HCT116 (cell line): Measurements from ENCODE around the gene EHMT1. TPM values are rescaled to one million over a fixed set of nuclear protein-coding genes. Genes with fewer than 3 reads are reported as not detected.
"Not testable (repeated sequence)": the region's sequence is repeated elsewhere in the genome, so short reads cannot be mapped to it uniquely, and the experiment has no call there.

ENCODE experiments used
- ATAC-seq: fragments of 200-7000 bp; cut with Tn5 transposase; 2 replicates; pipeline ENCODE4 v1.9.1; 2020; ENCODE audit warnings: mild to moderate bottlenecking, moderate library complexity
- BruUV-seq: library from RNA; stranded (reverse); fragments of 400-500 nt; replicated peaks from 2 replicates; lab custom pipeline; 2021; lab: Mats Ljungman, UMichigan
- CTCF ChIA-PET: fragments of 300-600 bp; sonication (Branson Sonifier 250); formaldehyde crosslinking; loops from one replicate; lab custom pipeline; 2021; ENCODE audit warnings: antibody characterized with exemption; lab: Charles Lee
- POLR2A ChIA-PET: fragments of 300-600, 350-600 bp; sonication (Branson Sonifier 250); formaldehyde crosslinking; loops from one replicate; lab custom pipeline; 2021; ENCODE audit warnings: antibody characterized with exemption; lab: Charles Lee
- RAD21 ChIA-PET, 2 experiments: fragments of 300-600 bp; sonication (Branson Sonifier 250); formaldehyde crosslinking; loops; one replicate each; lab custom pipeline; 2023; ENCODE audit warnings: low total read pairs in 2 of 2; ENCODE audit not compliant: uncharacterized antibody in 2 of 2, unreplicated experiment in 2 of 2, low non-redundant PET in 1 of 2; lab: Charles Lee
- DNase-seq: peaks from one replicate; pipeline ENCODE4 v3.0.0-alpha.2; 2010; ENCODE audit warnings: low read depth, low spot score
- H2AFZ ChIP-seq: fragments of 200-600 bp; shearing (Covaris generic), sonication (generic); 2 replicates; pipeline ENCODE4 v1.6.1; 2017; ENCODE audit warnings: low read depth, mixed run types, mixed read lengths, antibody characterized with exemption, low read length; ENCODE audit not compliant: poor library complexity, severe bottlenecking
- H3K27ac ChIP-seq: 2 replicates; pipeline ENCODE4 v1.5.1; 2012; ENCODE audit warnings: low read depth, low read length
- H3K27me3 ChIP-seq: fragments of 200-600 bp; sonication (generic); 2 replicates; pipeline ENCODE4 v1.6.1; 2016; ENCODE audit warnings: mixed run types, low read length, mixed read lengths; ENCODE audit not compliant: insufficient read depth
- H3K36me3 ChIP-seq, 2 experiments: fragments of 200-500 bp in 1 of 2; fragments of 200-600 bp in 1 of 2; sonication (Bioruptor generic) in 1 of 2; sonication (generic) in 1 of 2; 2 replicates each; pipeline versions ENCODE4 v1.5.1 to v1.6.1; 2014 to 2016; ENCODE audit warnings: low read length in 2 of 2, inconsistent platforms in 1 of 2, mixed read lengths in 1 of 2, mixed run types in 1 of 2; ENCODE audit not compliant: insufficient read depth in 2 of 2, control insufficient read depth in 1 of 2
- H3K4me1 ChIP-seq, 2 experiments: fragments of 200-600 bp in 1 of 2; sonication (generic) in 1 of 2; 2 replicates each; pipeline versions ENCODE4 v1.5.1 to v1.6.1; 2012 to 2017; ENCODE audit warnings: low read length in 2 of 2, inconsistent platforms in 1 of 2, mild to moderate bottlenecking in 1 of 2, mixed read lengths in 1 of 2, mixed run types in 1 of 2, moderate library complexity in 1 of 2; ENCODE audit not compliant: insufficient read depth in 2 of 2, control insufficient read depth in 1 of 2
- H3K4me2 ChIP-seq: fragments of 200-600 bp; sonication (generic); 2 replicates; pipeline ENCODE4 v1.6.1; 2017; ENCODE audit warnings: mixed run types, low read length, mixed read lengths
- H3K4me3 ChIP-seq, 2 experiments: fragments of 200-600 bp in 1 of 2; sonication (generic) in 1 of 2; replicated peaks in 1 of 2; 2 replicates each; pipeline ENCODE4 v1.5.1; 2011 to 2016; ENCODE audit warnings: low read length in 2 of 2, control low read depth in 1 of 2, low read depth in 1 of 2, mild to moderate bottlenecking in 1 of 2, mixed read lengths in 1 of 2, mixed run types in 1 of 2
- H3K79me2 ChIP-seq: fragments of 200-600 bp; sonication (generic); 2 replicates; pipeline ENCODE4 v1.6.1; 2017; ENCODE audit warnings: mild to moderate bottlenecking, mixed run types, low read length, moderate library complexity, mixed read lengths; ENCODE audit not compliant: insufficient read depth
- H3K9ac ChIP-seq: fragments of 200-600 bp; sonication (generic); 2 replicates; pipeline ENCODE4 v1.6.1; 2016; ENCODE audit warnings: low read length, mixed read lengths
- H3K9me2 ChIP-seq: fragments of 200-600 bp; sonication (generic), shearing (Covaris generic); 2 replicates; pipeline ENCODE4 v1.6.1; 2017; ENCODE audit warnings: mixed run types, mild to moderate bottlenecking, moderate library complexity; ENCODE audit not compliant: insufficient read depth
- H3K9me3 ChIP-seq, 2 experiments: fragments of 200-500 bp in 1 of 2; fragments of 200-600 bp in 1 of 2; sonication (Bioruptor generic) in 1 of 2; sonication (generic) in 1 of 2; 2 replicates each; pipeline ENCODE4 v1.6.1; 2014 to 2017; ENCODE audit warnings: low read length in 2 of 2, mixed read lengths in 2 of 2, inconsistent platforms in 1 of 2, low read depth in 1 of 2, mild to moderate bottlenecking in 1 of 2, mixed run types in 1 of 2, moderate library complexity in 1 of 2; ENCODE audit not compliant: control insufficient read depth in 1 of 2, insufficient read depth in 1 of 2
- H4K20me1 ChIP-seq: fragments of 200-600 bp; sonication (generic), shearing (Covaris generic); 2 replicates; pipeline ENCODE4 v1.6.1; 2017; ENCODE audit warnings: mixed run types, mild to moderate bottlenecking, moderate library complexity; ENCODE audit not compliant: insufficient read depth
- ELF1 ChIP-seq: IDR thresholded peaks from 2 replicates; pipeline ENCODE4 v1.6.1; 2012; ENCODE audit warnings: low read depth, borderline replicate concordance
- POLR2A ChIP-seq: IDR thresholded peaks from 2 replicates; pipeline ENCODE4 v1.7.0; 2011; ENCODE audit warnings: borderline replicate concordance; ENCODE audit not compliant: insufficient read depth, insufficient read length; ENCODE audit errors: extremely low read depth
- POLR2AphosphoS5 ChIP-seq: IDR thresholded peaks from 2 replicates; pipeline ENCODE4 v1.6.1; 2011; ENCODE audit warnings: mild to moderate bottlenecking, low read depth, low read length, moderate library complexity
- ZNF274 ChIP-seq: fragments of 200-500 bp; sonication (Bioruptor generic); IDR thresholded peaks from 2 replicates; pipeline ENCODE4 v1.6.1; 2014; ENCODE audit warnings: mild to moderate bottlenecking, low read depth, low read length, inconsistent platforms
- intact Hi-C: fragments of 100-400 bp; cut with micrococcal nuclease; formaldehyde crosslinking; loops from 2 replicates; pipeline ENCODE4 v1.10.0; 2022
- total RNA-seq: library from RNA; stranded (reverse); gene quantifications from one replicate; pipeline ENCODE4 v1.2.1, GENCODE V29; 2021; ENCODE audit not compliant: unreplicated experiment

EHMT1 gene
- total RNA-seq, 1 experiment from 2014 or later: 86.1 TPM

GRCh38 chr9:137622211-137622610 is 3.4 kb downstream of the EHMT1 start:
- Histone ChIP-seq H3K79me2 (peaks cover 94% of the 10 kb centered on the region), H3K4me1 (peaks cover 19 to 29% of the 10 kb centered on the region in 2 experiments)
- DNase-seq, H3K9me2 ChIP-seq, ATAC-seq, intact Hi-C loops, H3K27me3 ChIP-seq, H2AFZ ChIP-seq, BruUV-seq, H3K36me3 ChIP-seq, RAD21 ChIA-PET, POLR2A ChIA-PET, H3K9me3 ChIP-seq, H3K9ac ChIP-seq, H3K4me3 ChIP-seq, H3K4me2 ChIP-seq, H3K27ac ChIP-seq, CTCF ChIA-PET, H4K20me1 ChIP-seq: not testable (repeated sequence)

- Histone ChIP-seq H3K9ac (no peak overlapping the region), H3K79me2 (peaks cover 99% of the 10 kb centered on the region), H2AFZ (no peak overlapping the region), H3K27ac (no peak overlapping the region), H3K4me3 (no peak overlapping the region), H3K27me3 (no peaks in the 10 kb centered on the region), H4K20me1 (no peaks in the 10 kb centered on the region), H3K9me3 (no peaks in the 10 kb centered on the region), H3K4me2 (no peak overlapping the region), H3K36me3 (no peaks in the 10 kb centered on the region; a peak in 1 of 4 replicates), H3K4me1 (peaks cover under 1 to 2% of the 10 kb centered on the region in 2 experiments; a peak in 3 of 4 replicates), H3K9me2 (no peaks in the 10 kb centered on the region)
- no peak for TF ChIP-seq ZNF274
- TF ChIP-seq ELF1: no peak
- no peak for TF ChIP-seq POLR2A
- no peak for TF ChIP-seq POLR2AphosphoS5
- BruUV-seq: no TSS peak
- DNase-seq (no peak), ATAC-seq (no peak)
- CTCF ChIA-PET: no interaction called here
- intact Hi-C loops: no loop called here
- POLR2A ChIA-PET: no interaction called here
- RAD21 ChIA-PET: no interaction called here
Measured at GRCh38 chr9:137626464-137626863, 7.7 kb downstream of the EHMT1 start.

- POLR2A ChIA-PET: not testable (repeated sequence)
Measured at GRCh38 chr9:137627406-137627805, 8.6 kb downstream of the EHMT1 start.

More at GRCh38 chr9:137627406-137627805, 8.6 kb downstream of the EHMT1 start:
- H3K4me1 ChIP-seq, DNase-seq, H4K20me1 ChIP-seq, BruUV-seq, intact Hi-C loops, H3K4me2 ChIP-seq, ATAC-seq, H2AFZ ChIP-seq, H3K9me2 ChIP-seq, H3K36me3 ChIP-seq, H3K4me3 ChIP-seq, H3K27me3 ChIP-seq, H3K27ac ChIP-seq, H3K9ac ChIP-seq, CTCF ChIA-PET, H3K9me3 ChIP-seq: not testable (repeated sequence)
- RAD21 ChIA-PET: interaction anchor here in 1 of 2 experiments (1.1 kb wide), 1 partner anchor 75 kb away, joined by 4 read pairs; no protein-coding TSS in a partner anchor
- peaks cover 99% of the 10 kb centered on the region for H3K79me2 ChIP-seq
